ENCODE results near the gene UBE2S. TPM values are rescaled to one million over a fixed set of nuclear protein-coding genes. Genes with fewer than 3 reads are reported as not detected.
A peak's percentile ranks its signal among the peaks of the same experiment; 100 is the strongest.

UBE2S gene
- total RNA-seq, 2 donors from 2014 or later: 6.5 to 7.9 TPM

DNA sequence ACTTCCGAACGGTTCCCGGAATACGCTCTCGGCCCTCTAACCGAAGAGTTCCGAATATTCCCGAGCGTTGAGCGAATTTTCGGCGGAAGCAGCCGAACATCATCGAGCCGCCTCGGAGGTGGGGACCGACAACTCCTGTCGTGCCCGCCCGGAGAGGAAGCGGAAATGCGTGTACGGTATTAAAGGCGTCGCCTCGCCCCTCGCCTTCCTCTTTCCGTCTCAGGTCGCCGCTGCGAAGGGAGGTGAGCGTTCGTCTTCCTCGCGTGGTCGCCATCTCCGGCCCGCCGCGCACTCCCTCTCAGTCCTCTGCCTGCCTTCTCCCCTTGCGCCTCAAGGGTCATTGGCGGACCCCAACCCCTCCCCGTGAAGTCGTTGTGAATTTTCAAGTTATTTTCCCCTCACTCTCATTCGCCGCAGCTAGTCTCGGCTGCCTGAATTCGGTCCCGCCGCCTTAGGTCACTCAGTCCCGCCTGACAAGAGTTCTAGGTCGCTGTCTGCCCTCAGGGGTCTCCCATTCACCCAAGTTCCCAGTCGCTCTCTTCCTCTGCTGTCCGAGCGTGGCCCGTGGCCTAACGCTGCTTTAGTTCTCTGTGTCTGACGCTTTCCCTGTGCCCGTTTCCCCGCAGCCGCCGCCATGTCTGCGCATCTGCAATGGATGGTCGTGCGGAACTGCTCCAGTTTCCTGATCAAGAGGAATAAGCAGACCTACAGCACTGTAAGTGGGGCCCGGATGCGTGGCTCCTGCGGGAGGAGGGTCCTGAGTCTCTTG, 21.7 kb downstream of the UBE2S start, which contains the start of gene RPL28:
Gene RPL28 (plus strand): TSS at position 209 of the 769 bp plus-strand sequence. CDS start 426 bp downstream, at position 635.
- Histone ChIP-seq H3K27me3 (no peaks in the 10 kb centered on the region), H3K36me3 (replicated peaks in 1 of 2; ENCODE audit: insufficient read depth in 1 of 2, low read depth in 2 of 2) (peaks cover 0 to 8% of the 10 kb centered on the region in 2 donors), H3K4me1 (peaks cover 54% of the 10 kb centered on the region), H3K27ac (peak within 1 kb of the TSS; percentile 84 to 96 (median 94)), H3K9me3 (no peaks in the 10 kb centered on the region), H3K4me3 (peak within 1 kb of the TSS; percentile 84 to 98)
- intact Hi-C loops (cut with DNase I): loop anchor here (10.0 kb wide), 1 partner anchor 81 kb away; no protein-coding TSS in a partner anchor
- DNase-seq (peak; percentile 98 to 99 (median 98)), ATAC-seq (peak; percentile 87)
- WGBS, 2 donors: 0 to 1% methylated on average over 22 to 66 of the region's 68 CpGs
- TF ChIP-seq, protein P1, sequence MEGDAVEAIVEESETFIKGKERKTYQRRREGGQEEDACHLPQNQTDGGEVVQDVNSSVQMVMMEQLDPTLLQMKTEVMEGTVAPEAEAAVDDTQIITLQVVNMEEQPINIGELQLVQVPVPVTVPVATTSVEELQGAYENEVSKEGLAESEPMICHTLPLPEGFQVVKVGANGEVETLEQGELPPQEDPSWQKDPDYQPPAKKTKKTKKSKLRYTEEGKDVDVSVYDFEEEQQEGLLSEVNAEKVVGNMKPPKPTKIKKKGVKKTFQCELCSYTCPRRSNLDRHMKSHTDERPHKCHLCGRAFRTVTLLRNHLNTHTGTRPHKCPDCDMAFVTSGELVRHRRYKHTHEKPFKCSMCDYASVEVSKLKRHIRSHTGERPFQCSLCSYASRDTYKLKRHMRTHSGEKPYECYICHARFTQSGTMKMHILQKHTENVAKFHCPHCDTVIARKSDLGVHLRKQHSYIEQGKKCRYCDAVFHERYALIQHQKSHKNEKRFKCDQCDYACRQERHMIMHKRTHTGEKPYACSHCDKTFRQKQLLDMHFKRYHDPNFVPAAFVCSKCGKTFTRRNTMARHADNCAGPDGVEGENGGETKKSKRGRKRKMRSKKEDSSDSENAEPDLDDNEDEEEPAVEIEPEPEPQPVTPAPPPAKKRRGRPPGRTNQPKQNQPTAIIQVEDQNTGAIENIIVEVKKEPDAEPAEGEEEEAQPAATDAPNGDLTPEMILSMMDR (IDR thresholded peaks at IDR 0.05): no peak
- peak; percentile 92 to 100 (median 99) for TF ChIP-seq POLR2A (IDR thresholded peaks at IDR 0.05)

DNA sequence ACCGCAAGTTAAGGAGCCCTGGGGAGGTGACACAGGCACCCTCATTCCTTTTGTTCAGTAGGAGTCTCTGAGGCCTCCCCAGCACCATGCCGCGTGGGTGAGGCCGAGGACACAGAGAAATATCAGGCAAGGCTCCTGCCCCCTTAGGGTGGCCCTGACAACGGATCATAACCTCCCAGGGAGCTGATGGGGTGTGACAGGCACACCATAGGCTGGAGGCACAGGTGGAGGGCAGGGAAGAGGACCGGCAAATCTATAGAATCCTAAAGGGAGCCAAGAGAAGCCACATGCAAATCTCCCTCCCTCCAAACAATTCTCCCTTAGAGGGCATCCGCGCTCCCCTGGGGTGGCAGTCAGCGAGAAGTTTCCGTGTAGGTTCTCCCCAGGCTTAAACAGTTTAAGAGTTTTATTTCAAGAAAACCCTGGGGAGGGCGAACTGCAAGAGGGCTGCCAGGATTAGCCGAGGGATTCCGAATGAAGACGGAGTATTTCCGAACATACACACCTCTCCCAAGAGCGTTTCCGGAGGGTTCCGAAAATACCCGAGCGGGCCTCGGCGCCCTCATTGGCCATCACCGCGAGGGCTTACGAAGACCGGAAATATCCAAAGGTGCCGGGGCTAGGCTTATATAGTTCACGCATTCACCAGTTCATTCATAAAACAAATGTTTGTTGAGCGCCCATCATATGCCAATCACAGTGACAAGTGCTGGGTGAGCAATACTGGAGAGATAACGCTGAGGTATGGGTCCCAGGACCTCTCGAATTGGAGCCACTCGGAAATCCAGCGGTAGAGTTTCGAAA, 22.5 kb downstream of the UBE2S start:
- Histone ChIP-seq H3K27ac (peak overlapping the region; percentile 84 to 96 (median 94)), H3K27me3 (no peaks in the 10 kb centered on the region), H3K4me3 (no peak overlapping the region), H3K36me3 (replicated peaks in 1 of 2; ENCODE audit: insufficient read depth in 1 of 2, low read depth in 2 of 2) (peaks cover 0 to 8% of the 10 kb centered on the region in 2 donors), H3K4me1 (peaks cover 54% of the 10 kb centered on the region), H3K9me3 (no peaks in the 10 kb centered on the region)
- peak; percentile 85 for ATAC-seq
- no peak for TF ChIP-seq POLR2A (IDR thresholded peaks at IDR 0.05)
- TF ChIP-seq, protein P1 (IDR thresholded peaks at IDR 0.05): no peak
- 1 to 3% methylated on average over 22 to 34 of the region's 34 CpGs for WGBS, 2 donors
- intact Hi-C loops (cut with DNase I): loop anchor here (10.0 kb wide), 1 partner anchor 80 kb away; no protein-coding TSS in a partner anchor
- peak; percentile 92 to 97 (median 95) for DNase-seq

DNA sequence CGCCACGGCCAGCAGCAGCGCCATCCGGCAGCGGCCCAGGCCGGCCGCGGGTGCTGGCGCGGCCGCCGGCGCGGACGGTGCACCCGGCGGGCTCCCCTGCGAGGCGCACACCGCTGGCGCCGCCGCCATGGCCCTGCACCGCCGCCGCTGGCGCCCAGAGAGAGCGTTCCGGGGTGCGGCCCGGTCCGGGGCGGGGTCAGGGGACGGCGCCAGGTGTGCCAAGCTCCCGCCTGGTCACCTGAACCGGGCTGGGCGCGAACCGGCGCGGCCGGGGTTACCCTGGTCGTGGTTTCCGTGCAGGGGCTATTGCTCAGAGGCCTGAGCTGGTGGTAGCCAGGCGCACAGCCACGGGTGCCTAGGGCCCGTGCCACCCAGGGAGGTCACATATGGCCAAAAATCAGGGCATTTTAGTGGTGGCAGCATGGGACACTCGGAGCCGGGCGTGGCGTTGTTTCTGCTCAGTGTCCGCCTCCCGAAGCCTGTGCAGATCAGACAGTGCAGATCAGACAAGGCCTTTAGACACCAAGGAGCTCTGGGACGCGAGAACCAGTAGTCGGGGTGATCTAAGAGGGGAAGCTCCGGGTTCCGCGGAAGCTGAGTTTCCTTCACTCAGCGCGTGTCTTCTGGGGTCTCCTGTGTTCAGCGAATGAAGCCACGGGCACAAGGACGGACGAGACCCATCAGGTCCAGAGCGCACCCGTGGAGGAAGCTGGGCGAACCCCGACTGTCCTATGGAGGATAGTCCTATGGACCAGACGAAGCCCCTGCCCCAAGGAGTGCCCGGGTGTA, 23.3 kb downstream of the UBE2S start, which contains the start of gene TMEM238:
Gene TMEM238 (minus strand): TSS at position 162 of the 789 bp plus-strand sequence. CDS start 33 bp downstream, at position 129.
- Histone ChIP-seq H3K27me3 (no peaks in the 10 kb centered on the region), H3K4me3 (peak within 1 kb of the TSS in 1 of 2 donors; percentile 9), H3K4me1 (peaks cover 54% of the 10 kb centered on the region), H3K9me3 (no peaks in the 10 kb centered on the region), H3K27ac (peak within 1 kb of the TSS; percentile 84 to 96 (median 94)), H3K36me3 (replicated peaks in 1 of 2; ENCODE audit: insufficient read depth in 1 of 2, low read depth in 2 of 2) (peaks cover 0 to 6% of the 10 kb centered on the region in 2 donors)
- ATAC-seq (peak; percentile 39), DNase-seq (peak; percentile 69 to 78 (median 74))
- TF ChIP-seq, protein P1 (IDR thresholded peaks at IDR 0.05): no peak
- peak; percentile 20 to 61 (median 52) for TF ChIP-seq POLR2A (IDR thresholded peaks at IDR 0.05)
- WGBS, 2 donors: 11 to 43% methylated on average over 8 to 55 of the region's 72 CpGs
- intact Hi-C loops (cut with DNase I): loop anchor here (10.0 kb wide), 1 partner anchor 80 kb away; no protein-coding TSS in a partner anchor

Data from body of pancreas (tissue), 4 donors.